GM18505 (cell line): ENCODE data around the gene EPS8L1.
"Not testable (repeated sequence)": the region's sequence is repeated elsewhere in the genome, so short reads cannot be mapped to it uniquely, and the experiment has no call there.

ENCODE experiments used
- ATAC-seq: cut with Tn5 transposase; IDR thresholded peaks from one replicate; pipeline ENCODE4 v1.9.1; 2021; ENCODE audit not compliant: unreplicated experiment
- POLR2A ChIP-seq: IDR thresholded peaks from 4 replicates; pipeline ENCODE4 v1.6.1; 2011; ENCODE audit warnings: borderline replicate concordance; ENCODE audit not compliant: insufficient read depth, insufficient read length; ENCODE audit errors: extremely low read depth

Gene EPS8L1

GRCh38 chr19:55075371-55075998 lies at the start of gene EPS8L1:
Gene EPS8L1 (plus strand): TSS chr19:55075869. CDS start chr19:55076445, 576 bp downstream.
- no peak for TF ChIP-seq POLR2A
- ATAC-seq, result no peak

DNA sequence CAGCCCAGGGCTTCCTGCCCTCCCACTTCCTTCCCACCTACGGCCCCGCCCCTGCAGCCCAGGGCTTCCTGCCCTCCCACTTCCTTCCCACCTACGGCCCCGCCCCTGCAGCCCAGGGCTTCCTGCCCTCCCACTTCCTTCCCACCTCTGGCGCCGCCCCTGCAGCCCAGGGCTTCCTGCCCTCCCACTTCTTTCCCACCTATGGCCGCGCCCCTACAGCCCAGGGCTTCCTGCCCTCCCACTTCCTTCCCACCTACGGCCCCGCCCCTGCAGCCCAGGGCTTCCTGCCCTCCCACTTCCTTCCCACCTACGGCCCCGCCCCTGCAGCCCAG lies 48.6 kb upstream of the EPS8L1 start:
- ATAC-seq, result not testable (repeated sequence)

DNA sequence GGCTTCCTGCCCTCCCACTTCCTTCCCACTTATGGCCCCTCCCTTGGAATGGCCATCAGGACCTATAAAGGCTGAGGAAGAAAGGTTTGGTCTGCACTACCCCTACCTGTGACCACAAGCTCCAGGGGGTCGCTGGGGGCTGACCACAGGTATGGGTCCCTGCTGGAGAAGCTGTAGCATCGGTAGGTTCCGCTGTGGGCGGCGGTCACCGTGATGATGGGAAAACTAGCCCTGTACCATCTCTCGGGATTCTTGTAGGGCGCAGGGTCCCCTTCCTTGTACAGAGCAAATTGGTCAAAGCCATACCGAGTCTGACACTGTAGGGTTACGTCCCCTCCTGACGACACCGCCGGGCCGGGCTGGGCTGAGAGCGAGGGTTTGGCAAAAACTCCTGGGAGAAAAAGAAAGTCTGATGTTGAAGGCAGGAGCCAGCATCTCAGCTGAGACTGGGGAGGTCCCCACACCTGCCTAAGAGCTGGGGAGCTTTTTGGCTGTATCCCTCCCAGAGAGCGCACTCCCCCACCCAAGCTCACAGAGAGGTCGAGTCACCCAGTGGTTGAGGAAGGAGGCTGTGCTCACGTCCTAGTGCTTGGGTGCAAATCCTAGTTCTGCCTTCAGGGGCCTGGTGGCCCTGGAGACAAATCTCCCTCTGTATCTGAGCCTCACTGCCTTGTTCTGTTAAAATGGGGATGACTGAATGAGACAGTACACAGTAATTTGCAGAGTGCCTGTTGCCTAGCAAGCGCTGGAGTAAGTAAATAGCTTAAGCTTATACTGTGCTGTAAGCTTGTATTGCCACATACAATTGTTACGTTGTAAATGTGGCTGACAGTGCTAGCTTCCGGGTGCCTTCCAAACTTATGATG lies 48.0 kb upstream of the EPS8L1 start:
- ATAC-seq, result no peak
- no peak for TF ChIP-seq POLR2A

- ATAC-seq, result no peak
- TF ChIP-seq POLR2A, result no peak
These were observed 46.9 kb upstream of the EPS8L1 start for GRCh38 chr19:55028757-55029156.

DNA sequence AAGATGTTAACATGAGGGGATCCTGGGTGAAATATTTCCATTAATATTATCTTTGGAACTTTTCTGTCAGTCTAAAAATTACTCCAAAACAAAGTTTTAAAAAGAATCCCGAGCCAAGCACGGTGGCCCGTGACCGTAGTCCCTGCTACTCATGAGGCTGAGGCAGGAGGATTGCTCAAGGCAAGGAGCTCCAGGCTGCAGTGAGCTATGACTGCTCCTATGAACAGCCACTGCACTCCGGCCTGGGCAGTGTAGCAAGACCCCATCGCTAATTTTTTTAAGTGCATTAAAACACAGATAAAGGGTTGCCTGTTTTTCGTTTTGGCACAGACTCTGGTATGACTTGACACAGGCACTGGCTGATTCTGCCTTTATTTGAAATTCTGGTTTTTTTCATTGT lies 44.5 kb upstream of the EPS8L1 start:
- no peak for ATAC-seq
- no peak for TF ChIP-seq POLR2A

DNA sequence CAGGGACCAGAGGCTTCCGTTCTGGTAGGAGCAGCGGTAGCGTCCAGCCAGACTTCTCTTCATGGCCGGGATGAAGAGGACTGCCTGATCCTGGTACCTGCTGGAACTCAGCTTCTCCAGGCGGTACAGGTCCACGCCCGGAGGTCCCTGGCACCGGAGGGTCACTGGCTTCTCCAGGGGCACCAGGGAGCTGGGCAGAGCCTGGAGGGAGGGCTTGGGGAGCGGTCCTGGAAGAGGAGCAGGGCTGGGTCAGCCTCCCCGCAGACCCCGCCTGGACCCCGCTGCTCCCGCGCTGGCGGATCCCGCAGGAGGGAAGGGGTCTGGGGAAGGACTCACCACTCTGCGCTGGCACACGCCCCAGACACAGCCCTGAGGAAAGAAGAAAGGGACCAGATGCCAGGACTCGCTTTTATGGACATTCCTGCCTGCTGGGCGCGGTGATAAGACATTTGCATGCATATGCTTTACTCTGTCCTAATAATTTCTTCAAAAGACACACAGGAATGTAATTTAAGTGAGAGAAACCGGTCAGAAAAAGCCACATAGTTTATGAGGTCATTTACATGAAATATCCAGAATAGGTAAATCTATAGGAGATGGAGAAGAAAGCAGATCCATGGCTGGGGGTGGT lies 43.4 kb upstream of the EPS8L1 start:
- no peak for ATAC-seq
- no peak for TF ChIP-seq POLR2A

GRCh38 chr19:55032976-55033643 lies 42.6 kb upstream of the EPS8L1 start:
- not testable (repeated sequence) for ATAC-seq

- ATAC-seq, result no peak
- TF ChIP-seq POLR2A, result no peak
These were observed 40.9 kb upstream of the EPS8L1 start for GRCh38 chr19:55034751-55035150.

GRCh38 chr19:55036058-55036457 lies 39.6 kb upstream of the EPS8L1 start:
- TF ChIP-seq POLR2A, result no peak
- ATAC-seq, result no peak

DNA sequence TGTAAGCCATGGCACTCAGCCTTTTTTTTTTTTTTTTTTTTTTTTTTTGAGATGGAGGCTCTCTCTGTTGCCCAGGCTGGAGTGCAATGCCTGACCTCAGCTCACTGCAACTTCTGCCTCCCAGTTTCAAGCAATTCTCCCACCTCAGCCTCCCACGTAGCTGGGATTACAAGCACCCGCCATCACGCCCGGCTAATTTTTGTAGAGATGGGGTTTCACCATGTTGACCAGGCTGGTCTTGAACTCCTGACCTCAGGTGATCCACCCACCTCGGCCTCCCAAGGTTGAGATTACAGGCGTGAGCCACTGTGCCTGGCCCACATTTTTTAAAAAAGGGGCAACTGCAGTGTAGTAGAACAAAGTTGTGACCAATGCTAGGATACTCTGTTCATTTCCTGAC lies 38.1 kb upstream of the EPS8L1 start:
- ATAC-seq, result not testable (repeated sequence)

DNA sequence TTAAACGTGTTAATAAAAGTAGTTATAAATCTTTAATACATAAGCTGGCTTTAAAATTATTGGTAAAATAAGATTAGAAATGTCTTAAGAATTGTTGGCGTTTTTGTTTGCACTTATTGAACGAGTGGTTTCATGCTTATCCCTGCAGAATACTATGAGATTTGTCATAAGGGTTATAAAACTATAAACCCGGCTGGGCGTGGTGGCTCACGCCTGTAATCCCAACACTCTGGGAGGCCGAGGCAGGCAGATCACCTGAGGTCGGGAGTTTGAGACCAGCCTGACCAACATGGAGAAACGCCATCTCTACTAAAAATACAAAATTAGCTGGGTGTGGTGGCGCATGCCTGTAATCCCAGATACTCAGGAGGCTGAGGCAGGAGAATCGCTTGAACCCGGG lies 35.0 kb upstream of the EPS8L1 start:
- not testable (repeated sequence) for ATAC-seq

DNA sequence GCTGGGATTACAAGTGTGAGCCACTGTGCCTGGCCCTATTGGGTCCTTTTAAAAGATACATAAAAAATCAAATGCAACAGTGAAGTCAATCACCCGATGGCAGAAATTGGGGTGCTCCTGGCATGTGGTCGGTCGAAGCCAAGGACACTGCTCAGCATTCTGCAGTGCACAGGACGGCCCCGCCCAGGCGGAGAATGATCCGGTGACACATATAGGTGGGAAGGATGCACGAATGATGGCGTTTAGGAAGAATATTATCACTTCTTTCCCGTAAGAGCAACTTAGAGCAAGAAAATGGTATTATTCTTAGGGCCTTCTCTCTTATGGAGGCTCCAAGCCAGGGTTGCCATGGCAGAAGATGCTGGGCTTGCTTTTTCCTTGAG lies 34.4 kb upstream of the EPS8L1 start:
- TF ChIP-seq POLR2A, result no peak
- ATAC-seq, result no peak

GRCh38 chr19:55041627-55042343 lies 33.9 kb upstream of the EPS8L1 start:
- no peak for ATAC-seq
- no peak for TF ChIP-seq POLR2A

GRCh38 chr19:55042344-55042678 lies 33.4 kb upstream of the EPS8L1 start:
- no peak for TF ChIP-seq POLR2A
- ATAC-seq, result no peak

DNA sequence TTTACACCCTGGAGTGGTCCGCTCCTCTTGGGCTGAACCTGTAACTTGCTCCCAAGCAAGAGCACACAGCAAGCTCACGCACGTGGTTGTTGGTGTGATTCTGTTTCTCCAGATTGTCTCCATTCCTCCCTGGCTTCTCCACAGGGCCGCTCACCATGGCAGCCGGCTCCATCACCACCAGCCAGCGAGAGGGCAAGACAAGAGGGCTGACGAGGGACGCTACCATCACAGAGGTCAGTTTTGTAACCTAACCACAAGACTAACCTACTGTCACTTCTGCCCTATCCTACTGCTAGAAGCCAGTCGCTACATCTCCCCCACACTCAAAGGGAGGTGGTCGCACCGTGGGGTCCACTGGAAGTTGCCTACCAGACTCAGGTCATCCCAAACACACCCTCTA lies 33.0 kb upstream of the EPS8L1 start:
- ATAC-seq, result no peak
- no peak for TF ChIP-seq POLR2A
